ENCODE results near the gene OAS2. TPM values are rescaled to one million over a fixed set of nuclear protein-coding genes. Genes with fewer than 3 reads are reported as not detected.

The OAS2 gene
- total RNA-seq, 1 donor from 2014 or later, result 0.30 TPM

DNA sequence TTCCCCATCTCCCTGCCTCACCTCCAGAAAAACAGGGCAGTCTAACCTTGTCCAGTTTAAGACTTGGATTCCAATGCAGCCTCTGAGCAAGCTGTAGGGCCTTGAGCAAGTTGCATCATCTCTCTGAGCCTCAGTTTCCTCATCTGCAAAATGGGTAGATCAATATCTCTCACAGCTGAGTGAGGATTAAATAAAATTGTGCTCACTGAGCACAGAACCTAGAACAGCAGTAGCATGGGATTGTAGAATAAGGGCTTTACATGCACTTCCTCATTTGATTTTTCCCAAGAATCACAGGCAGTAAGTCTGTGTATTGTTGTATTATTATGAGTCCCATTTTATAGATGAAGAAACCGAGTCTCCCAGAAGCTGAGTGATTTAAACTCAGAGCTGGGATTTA lies 80.2 kb downstream of the OAS2 start:
- no peak for DNase-seq (ENCODE audit: low read depth)

DNA sequence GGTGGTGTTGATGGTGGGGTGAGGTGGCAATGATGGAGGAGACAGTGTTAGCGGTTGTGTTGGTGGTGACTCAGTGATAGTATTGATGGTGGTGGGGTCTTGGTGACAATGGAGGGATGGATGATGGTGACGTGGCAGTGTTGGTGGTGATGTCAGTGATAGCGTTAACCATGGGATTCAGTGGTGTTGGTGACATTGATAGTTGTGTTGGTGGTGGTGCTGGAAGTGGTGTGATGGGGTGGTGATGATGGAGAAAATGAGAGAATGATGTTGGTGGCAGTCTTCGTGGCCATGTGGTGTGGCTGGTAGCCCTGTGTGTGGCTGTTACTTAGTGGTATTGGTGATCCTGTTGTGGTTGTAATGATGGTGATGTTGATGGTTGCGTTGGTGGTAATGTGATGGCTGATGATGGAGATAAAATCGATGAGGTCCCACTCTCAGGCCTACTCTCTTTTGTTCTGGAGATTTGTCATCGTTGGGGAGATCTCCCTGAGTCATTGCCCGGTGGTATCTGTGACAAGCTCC lies 80.8 kb downstream of the OAS2 start:
- DNase-seq (ENCODE audit: low read depth), result no peak

DNA sequence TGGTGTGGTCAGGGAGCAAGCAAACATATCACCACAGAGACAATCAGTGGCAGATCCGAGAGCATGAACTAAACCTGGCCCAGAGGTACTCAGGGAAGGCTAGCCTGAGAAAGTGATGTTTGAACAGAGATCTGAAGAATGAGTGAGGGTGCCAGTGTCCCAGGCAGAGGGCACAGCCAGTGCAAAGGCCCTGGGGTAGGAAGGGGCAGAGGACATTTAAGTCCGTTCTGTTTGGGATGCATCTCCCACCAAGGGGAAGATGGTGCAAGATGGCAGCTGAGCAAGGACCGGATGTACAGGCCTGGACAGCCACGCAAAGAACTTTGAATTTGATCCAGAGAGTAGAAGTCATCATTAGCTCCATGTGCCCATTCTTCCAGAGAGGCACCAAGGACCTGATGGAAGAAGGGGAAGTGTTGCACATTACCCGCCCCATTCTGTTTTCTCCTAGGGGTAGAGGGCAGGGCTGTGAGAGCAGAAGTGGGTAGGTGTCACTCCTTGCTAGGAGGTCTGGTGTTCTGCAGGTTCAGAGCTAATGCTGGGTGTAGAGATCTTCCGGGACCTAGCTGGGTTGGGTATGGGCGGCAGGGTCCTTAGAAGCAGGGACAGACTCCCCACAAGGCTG lies 82.1 kb downstream of the OAS2 start:
- no peak for DNase-seq (ENCODE audit: low read depth)

DNA sequence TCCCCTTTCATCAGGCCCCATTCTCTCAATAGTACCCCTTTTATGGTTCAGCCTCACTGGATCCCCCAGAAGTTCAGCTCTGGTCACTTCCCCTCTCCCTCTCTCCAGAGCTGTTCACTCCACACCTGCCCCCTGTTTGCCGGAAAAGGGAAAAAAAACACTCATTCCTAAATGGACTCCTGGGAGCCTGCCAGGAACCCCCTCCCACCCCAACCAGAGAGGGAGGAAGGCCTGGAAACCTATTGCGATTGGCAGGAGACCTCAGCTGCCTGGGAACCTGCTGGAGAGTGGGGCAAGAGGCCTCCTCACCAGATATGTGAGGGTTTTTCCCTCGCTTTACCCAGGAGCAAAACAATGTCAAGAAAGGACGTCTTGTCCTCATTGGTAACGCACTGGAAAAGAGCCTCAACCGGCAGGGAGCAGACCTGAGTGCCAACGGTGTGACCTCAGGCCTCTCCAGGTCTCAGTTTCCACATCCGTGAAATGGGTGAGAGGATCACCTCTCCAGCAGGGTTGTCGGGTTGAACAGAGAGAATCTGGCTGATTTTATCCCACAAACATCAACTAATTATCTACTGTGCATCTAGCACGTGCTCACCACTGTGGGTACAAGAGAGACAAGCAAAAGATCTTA lies 82.9 kb downstream of the OAS2 start:
- no peak for DNase-seq (ENCODE audit: low read depth)

Other genes starting within 250 kb of the OAS2 start
- gene RPH3A, start 186.8 kb upstream of the OAS2 start, total RNA-seq, result not detected in 2 replicates
- 3.7 and 24.8 TPM in 2 replicates for gene OAS1, start 71.6 kb upstream of the OAS2 start, total RNA-seq
- gene OAS3, start 40.0 kb upstream of the OAS2 start, total RNA-seq, result 7.1 and 24.7 TPM in 2 replicates
- gene DTX1, start 78.2 kb downstream of the OAS2 start, total RNA-seq, result 0.35 TPM in 1 of 2 replicates, not detected in the other
- gene RASAL1, start 157.2 kb downstream of the OAS2 start, total RNA-seq, result 16.3 and 36.5 TPM in 2 replicates
- gene CFAP73, start 171.2 kb downstream of the OAS2 start, total RNA-seq, result 0.25 TPM in 1 of 2 replicates, not detected in the other
- 30.9 and 32.2 TPM in 2 replicates for gene DDX54, start 207.0 kb downstream of the OAS2 start, total RNA-seq
- 27.1 and 31.1 TPM in 2 replicates for gene RITA1, start 207.2 kb downstream of the OAS2 start, total RNA-seq
- gene TPCN1, start 242.9 kb downstream of the OAS2 start, total RNA-seq, result 20.1 and 48.6 TPM in 2 replicates